Coronary artery (tissue), 2 donors: Measurements from ENCODE around the gene NR3C1.

Experiments used
- DNase-seq: peaks from one replicate; pipeline ENCODE4 v3.0.0-alpha.2; 2017; ENCODE audit warnings: low spot score
- H3K27ac ChIP-seq, 2 donors: fragments of 200-600 bp; sonication (generic); one replicate each; pipeline ENCODE4 v1.5.1; 2016 to 2019
- H3K4me3 ChIP-seq: fragments of 200-600 bp; sonication (generic); 2 replicates; pipeline ENCODE4 v1.5.1; 2016; ENCODE audit warnings: mild to moderate bottlenecking, moderate library complexity
- TF ChIP-seq, protein P1 (sequence below): fragments of 200-600 bp; sonication (generic); IDR thresholded peaks from one replicate; pipeline ENCODE4 v1.5.1; 2019; ENCODE audit warnings: antibody characterized with exemption

The NR3C1 gene

DNA sequence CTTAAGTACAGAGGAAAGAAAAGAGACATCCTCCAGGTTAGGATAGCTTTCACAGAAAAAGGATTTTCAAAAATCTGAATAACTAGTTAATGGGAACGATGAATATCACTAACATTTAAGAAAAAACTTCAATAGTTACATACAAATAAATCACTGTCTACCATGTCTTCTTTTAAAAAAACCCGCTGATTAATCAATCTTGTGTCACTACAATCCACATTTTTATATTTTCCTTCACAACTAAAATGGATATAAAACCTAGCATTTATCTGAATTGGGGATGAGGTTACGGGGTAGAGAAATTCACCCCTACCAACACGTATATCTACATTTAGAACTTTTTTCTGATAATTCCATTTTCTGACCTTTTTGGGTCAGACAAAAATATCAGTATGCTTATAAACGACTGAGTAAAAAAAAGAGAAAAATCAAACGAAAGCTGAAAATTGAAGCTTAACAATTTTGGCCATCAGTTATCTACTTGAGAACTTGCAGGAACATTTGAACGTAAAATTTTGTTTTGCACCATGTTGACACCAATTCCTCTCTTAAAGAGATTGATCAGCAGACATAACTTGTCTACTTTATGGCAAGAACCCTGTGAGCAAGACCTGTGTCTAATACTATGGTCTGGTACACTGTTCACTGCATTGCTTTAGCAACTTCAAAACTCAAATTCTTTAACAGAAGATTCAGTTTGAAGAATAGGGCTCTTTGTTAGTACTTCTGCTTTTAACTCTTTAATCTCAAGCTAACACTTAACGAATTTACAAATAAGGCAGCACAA is 4.8 kb downstream of the NR3C1 start:
- no peak for DNase-seq
- Histone ChIP-seq H3K4me3 (peak overlapping the region; percentile 92), H3K27ac (peak overlapping the region in 1 of 2 donors; percentile 22)

DNA sequence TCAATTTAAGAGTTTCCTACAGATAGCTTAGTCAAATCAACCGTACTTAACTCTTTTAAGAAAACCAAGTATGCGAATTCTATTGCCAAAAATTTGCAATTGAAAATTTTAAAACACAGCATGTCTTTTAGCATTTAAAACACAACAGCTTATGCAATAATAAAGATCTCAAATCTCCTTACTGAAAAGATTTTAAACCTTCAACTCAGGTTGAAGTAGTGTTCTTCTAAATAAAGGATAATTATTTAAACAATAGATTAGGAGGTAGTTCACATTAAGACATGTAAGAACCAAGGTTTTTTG is 5.5 kb downstream of the NR3C1 start:
- TF ChIP-seq, protein P1, sequence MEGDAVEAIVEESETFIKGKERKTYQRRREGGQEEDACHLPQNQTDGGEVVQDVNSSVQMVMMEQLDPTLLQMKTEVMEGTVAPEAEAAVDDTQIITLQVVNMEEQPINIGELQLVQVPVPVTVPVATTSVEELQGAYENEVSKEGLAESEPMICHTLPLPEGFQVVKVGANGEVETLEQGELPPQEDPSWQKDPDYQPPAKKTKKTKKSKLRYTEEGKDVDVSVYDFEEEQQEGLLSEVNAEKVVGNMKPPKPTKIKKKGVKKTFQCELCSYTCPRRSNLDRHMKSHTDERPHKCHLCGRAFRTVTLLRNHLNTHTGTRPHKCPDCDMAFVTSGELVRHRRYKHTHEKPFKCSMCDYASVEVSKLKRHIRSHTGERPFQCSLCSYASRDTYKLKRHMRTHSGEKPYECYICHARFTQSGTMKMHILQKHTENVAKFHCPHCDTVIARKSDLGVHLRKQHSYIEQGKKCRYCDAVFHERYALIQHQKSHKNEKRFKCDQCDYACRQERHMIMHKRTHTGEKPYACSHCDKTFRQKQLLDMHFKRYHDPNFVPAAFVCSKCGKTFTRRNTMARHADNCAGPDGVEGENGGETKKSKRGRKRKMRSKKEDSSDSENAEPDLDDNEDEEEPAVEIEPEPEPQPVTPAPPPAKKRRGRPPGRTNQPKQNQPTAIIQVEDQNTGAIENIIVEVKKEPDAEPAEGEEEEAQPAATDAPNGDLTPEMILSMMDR = no peak
- no peak for DNase-seq
- H3K4me3 ChIP-seq = peak overlapping the region; percentile 92
- H3K27ac ChIP-seq = peak overlapping the region in 1 of 2 donors; percentile 22

More for the DNA sequence above, 4.8 kb downstream of the NR3C1 start:
- TF ChIP-seq, protein P1 = no peak

DNA sequence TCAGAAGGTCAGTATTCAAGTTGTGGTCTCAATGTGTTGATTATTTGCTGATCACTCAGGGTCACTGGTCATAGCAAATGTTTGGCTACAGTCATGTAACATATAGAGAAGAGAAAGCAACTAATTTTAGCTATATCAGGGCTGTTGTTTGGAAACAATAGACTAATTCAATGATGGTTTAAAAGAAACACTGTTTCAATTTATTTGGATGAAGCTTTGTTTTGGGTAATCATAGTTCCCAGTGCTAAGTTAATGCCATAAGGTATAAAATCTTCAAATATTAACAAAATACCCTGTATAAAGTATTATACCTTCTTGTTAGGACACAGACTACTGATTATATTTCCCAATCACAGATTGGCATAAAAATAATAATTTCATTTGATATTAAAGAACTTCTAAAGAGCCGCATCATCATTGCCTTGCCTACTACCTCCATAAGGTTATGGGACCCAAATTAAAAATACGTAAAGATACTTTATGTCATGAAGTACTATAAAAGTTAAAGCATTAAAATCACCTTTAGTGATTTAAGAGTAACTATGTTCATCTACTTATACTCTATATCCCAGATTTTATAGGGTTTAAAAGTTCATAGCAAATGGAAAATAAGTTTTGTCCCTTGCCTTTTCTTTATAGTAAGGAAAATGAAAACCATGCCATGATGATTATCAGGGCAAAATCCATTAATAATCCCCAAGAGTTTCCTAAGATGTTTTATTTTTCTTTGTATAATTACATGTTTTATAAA is 6.0 kb downstream of the NR3C1 start:
- peak overlapping the region; percentile 92 for H3K4me3 ChIP-seq
- TF ChIP-seq, protein P1 = no peak

DNA sequence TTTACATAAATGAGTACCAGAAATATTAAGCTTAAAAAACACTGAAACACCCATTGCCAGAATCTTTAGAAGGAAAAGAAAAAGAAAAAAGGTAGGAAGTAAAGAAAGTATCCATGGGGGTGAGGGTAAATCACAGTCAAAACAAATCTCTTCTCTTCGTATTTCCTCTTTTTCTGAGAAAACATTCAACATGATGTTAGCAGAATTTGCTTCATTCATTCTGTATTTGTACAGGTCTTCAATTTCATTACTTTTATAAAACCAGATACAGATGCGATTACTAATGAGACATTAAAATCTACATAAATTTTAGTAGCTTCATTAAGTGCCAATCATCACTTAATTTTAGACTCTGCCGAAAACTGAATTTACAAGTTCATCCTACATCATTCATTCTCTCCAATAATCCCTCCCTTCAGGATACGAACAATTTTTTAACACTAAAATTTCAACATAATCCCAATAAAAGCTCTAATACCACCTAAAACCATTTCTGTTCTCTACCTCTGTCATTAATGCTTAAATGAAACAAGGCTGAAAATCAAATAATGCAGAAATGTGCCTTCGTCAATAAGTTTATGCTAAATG is 7.0 kb downstream of the NR3C1 start:
- no peak overlapping the region for H3K27ac ChIP-seq
- DNase-seq = no peak
- H3K4me3 ChIP-seq = peak overlapping the region; percentile 92
- TF ChIP-seq, protein P1 = no peak

More for the DNA sequence above, 6.0 kb downstream of the NR3C1 start:
- DNase-seq = no peak
- peak overlapping the region in 1 of 2 donors; percentile 22 for H3K27ac ChIP-seq

DNA sequence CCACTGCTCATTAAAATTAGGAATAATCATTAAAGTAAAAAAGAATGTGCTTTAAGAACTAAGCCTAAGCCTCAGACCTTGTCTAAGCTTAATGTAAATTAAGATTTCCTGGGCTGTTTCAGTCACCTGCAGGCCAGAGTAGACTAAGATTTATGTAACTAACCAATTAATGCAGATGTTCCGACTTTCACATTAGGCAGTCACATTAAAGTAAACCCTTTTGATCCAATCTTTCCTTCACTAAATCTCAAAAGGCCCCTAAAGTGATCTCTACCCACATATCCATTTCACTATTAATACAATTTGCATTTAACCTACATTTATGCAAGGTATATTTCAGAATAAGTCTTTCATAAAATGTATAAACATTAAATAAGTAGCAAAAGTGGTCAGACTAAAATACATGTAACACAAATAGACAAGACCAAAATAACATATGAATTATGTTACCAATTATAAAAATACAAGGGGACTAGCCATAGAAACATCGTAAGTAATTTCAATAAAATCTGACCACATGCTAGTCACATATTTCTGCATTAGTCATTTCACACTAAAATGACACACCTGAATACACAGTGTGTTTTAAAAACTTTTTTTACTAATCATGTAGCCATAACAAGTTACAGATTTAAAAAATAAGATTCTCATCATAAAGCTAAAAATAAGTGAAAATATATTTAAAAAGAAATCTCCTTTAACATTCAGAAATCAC is 7.7 kb downstream of the NR3C1 start:
- no peak for DNase-seq
- TF ChIP-seq, protein P1 = no peak
- Histone ChIP-seq H3K4me3 (peak overlapping the region; percentile 92), H3K27ac (no peak overlapping the region)

DNA sequence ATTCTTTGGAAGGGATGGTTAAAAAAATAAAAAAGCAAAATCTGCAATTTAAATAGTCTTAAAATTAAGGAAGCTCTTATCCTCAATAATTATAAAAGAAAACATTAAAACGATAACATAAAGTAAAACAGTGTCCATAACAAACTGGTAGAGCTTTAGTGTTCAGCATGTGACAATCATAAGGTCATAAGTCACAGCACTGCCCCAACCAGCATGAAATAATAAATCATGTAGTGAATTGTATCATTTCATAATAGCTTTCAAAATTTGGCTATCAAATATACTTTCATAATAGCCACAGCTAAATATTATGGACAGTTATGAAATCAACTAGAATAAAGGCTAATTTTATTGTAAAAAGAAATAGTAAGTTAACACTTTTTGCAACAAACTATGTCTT is 10.0 kb downstream of the NR3C1 start:
- H3K27ac ChIP-seq = no peak overlapping the region
- DNase-seq = no peak
- no peak overlapping the region for H3K4me3 ChIP-seq
- TF ChIP-seq, protein P1 = no peak
